H1 (cell line): Measurements from ENCODE around the gene AFAP1L1. TPM values are rescaled to one million over a fixed set of nuclear protein-coding genes. Genes with fewer than 3 reads are reported as not detected.

Experiments used
- CTBP2 ChIP-seq: IDR thresholded peaks from 2 replicates; pipeline ENCODE4 v1.7.0; 2011; ENCODE audit warnings: borderline replicate concordance, mild to moderate bottlenecking, moderate library complexity, mixed read lengths, low read length; ENCODE audit not compliant: insufficient read depth, insufficient read length
- RAD21 ChIP-seq, 2 experiments: IDR thresholded peaks in 1 of 2; conservative IDR thresholded peaks in 1 of 2; 2 replicates each; pipeline ENCODE4 v1.6.1; 2011; ENCODE audit warnings: low read depth in 2 of 2, low read length in 2 of 2, improper control_type of control experiment in 1 of 2, inconsistent platforms in 1 of 2, mild to moderate bottlenecking in 1 of 2, moderate library complexity in 1 of 2
- SIRT6 ChIP-seq: IDR thresholded peaks from one replicate; pipeline ENCODE4 v1.7.1; 2012; ENCODE audit warnings: low read length, inconsistent platforms
- polyA plus RNA-seq, 7 experiments: library from polyadenylated mRNA; depleted of rRNA in 3 of 7; stranded (reverse) in 5 of 7; unstranded in 2 of 7; fragments of >200 nt in 5 of 7; fragments of 200-250 nt in 2 of 7; gene quantifications; 1 replicate in 5 of 7; 2 replicates in 1 of 7; 4 replicates in 1 of 7; pipeline versions ENCODE4 v1.2.1 to v1.2.3, GENCODE V29; 2011 to 2013; ENCODE audit warnings: missing spikeins in 2 of 7, mixed read lengths in 2 of 7
- total RNA-seq: library from RNA; stranded (reverse); fragmentation: NEBNext Ultra II Directional; extraction: Animal tissue kit (Norgen Biotek cat#: 25700); gene quantifications from 2 replicates; pipeline ENCODE4 v1.2.1, GENCODE V29; 2021

AFAP1L1 gene
- total and polyA plus RNA-seq, 2 of the 8 experiments (the other 6 are each of a cell fraction or from before 2014, with no cell fraction given): 0.79 to 4.7 TPM

- TF ChIP-seq RAD21 (IDR thresholded peaks at IDR 0.05 in 1 of 2, conservative IDR thresholded peaks at IDR 0.05 in 1 of 2; ENCODE audit: low read depth in 2 of 2, low read length in 2 of 2) (no peak), CTBP2 (no peak), SIRT6 (no peak)
- TF ChIP-seq, all 59 proteins: peak for 0
Measured at GRCh38 chr5:149380466-149381121, 108.9 kb downstream of the AFAP1L1 start (continued).
